ENCODE data around the gene PARP2. TPM values are rescaled to one million over a fixed set of nuclear protein-coding genes. Genes with fewer than 3 reads are reported as not detected.

Gene PARP2
- 10 to 100 TPM; 10.7 to 23.1 TPM for total RNA-seq

GRCh38 chr14:20343092-20343861 lies at the start of gene PARP2:
Gene PARP2, plus strand, starts transcription at chr14:20343635. Its CDS starts 7 bp downstream, at chr14:20343642.
- H3K9me3 ChIP-seq = no peaks in the 10 kb centered on the region
- TF ChIP-seq, protein P1, sequence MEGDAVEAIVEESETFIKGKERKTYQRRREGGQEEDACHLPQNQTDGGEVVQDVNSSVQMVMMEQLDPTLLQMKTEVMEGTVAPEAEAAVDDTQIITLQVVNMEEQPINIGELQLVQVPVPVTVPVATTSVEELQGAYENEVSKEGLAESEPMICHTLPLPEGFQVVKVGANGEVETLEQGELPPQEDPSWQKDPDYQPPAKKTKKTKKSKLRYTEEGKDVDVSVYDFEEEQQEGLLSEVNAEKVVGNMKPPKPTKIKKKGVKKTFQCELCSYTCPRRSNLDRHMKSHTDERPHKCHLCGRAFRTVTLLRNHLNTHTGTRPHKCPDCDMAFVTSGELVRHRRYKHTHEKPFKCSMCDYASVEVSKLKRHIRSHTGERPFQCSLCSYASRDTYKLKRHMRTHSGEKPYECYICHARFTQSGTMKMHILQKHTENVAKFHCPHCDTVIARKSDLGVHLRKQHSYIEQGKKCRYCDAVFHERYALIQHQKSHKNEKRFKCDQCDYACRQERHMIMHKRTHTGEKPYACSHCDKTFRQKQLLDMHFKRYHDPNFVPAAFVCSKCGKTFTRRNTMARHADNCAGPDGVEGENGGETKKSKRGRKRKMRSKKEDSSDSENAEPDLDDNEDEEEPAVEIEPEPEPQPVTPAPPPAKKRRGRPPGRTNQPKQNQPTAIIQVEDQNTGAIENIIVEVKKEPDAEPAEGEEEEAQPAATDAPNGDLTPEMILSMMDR (IDR thresholded peaks at IDR 0.05) = peak in 2 of 4 experiments; percentile 18 to 27
- TF ChIP-seq POLR2AphosphoS5 (IDR thresholded peaks at IDR 0.05) = peak; percentile 99
- TF ChIP-seq POLR2A (IDR thresholded peaks at IDR 0.05) = peak; percentile 65
- under 1% methylated on average over 50 of the region's 50 CpGs for whole genome bisulfite sequencing
- peak within 1 kb of the TSS; percentile 89 for H3K27ac ChIP-seq
- no peaks in the 10 kb centered on the region for H3K4me1 ChIP-seq (replicated peaks)
- intact Hi-C loops (cut with DNase I) = loop anchor here (2.0 kb wide), 2 partner anchors 112 to 342 kb away; partner anchors contain the start of genes APEX1, OSGEP and RNASE4
- DNase-seq (ENCODE audit: low spot score) = peak; percentile 95
- H3K4me3 ChIP-seq = peak within 1 kb of the TSS; percentile 56 to 68
- H3K27me3 ChIP-seq (replicated peaks; ENCODE audit: insufficient read depth) = no peaks in the 10 kb centered on the region
- no peaks in the 10 kb centered on the region for H3K36me3 ChIP-seq

DNA sequence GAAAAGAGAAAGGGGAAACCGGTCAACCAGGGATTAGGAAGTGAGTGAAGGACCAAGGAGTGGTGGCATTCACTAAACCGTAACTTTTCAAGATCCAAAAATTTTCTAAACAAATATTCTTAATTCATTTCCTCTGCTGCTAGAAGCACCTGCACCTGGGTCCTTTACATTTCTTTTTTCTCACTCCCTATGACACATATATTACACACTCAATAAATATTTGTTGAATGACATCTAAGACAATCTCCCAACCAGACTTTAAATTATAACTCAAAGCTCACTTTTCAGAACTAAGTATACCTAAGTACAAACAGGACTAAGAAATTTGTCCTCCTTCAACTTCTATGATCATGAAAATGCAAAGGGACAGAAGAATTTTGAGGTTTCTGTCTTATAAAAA lies 48.8 kb upstream of the PARP2 start:
- H3K36me3 ChIP-seq = peaks cover 5 to 11% of the 10 kb centered on the region in 2 donors
- no peaks in the 10 kb centered on the region for H3K9me3 ChIP-seq
- intact Hi-C loops (cut with DNase I) = no loop called here
- H3K27ac ChIP-seq = no peak overlapping the region
- no peak overlapping the region for H3K4me3 ChIP-seq
- DNase-seq (ENCODE audit: low spot score) = no peak
- no peaks in the 10 kb centered on the region for H3K4me1 ChIP-seq (replicated peaks)
- 94% methylated on average over 2 of the region's 2 CpGs for WGBS
- no peak for TF ChIP-seq POLR2A (IDR thresholded peaks at IDR 0.05)
- H3K27me3 ChIP-seq (replicated peaks; ENCODE audit: insufficient read depth) = no peaks in the 10 kb centered on the region

GRCh38 chr14:20295067-20295466 lies 48.4 kb upstream of the PARP2 start:
- H3K36me3 ChIP-seq = peaks cover 5 to 11% of the 10 kb centered on the region in 2 donors
- no peaks in the 10 kb centered on the region for H3K4me1 ChIP-seq (replicated peaks)
- H3K27ac ChIP-seq = no peak overlapping the region
- no peak for TF ChIP-seq POLR2AphosphoS5 (IDR thresholded peaks at IDR 0.05)
- no peak for TF ChIP-seq POLR2A (IDR thresholded peaks at IDR 0.05)
- TF ChIP-seq, protein P1 (IDR thresholded peaks at IDR 0.05) = no peak
- no peaks in the 10 kb centered on the region for H3K9me3 ChIP-seq
- intact Hi-C loops (cut with DNase I) = no loop called here
- WGBS = 87% methylated on average over 4 of the region's 4 CpGs
- no peak for DNase-seq (ENCODE audit: low spot score)
- no peak overlapping the region for H3K4me3 ChIP-seq
- H3K27me3 ChIP-seq (replicated peaks; ENCODE audit: insufficient read depth) = no peaks in the 10 kb centered on the region

GRCh38 chr14:20302042-20302755 lies 41.2 kb upstream of the PARP2 start:
- TF ChIP-seq POLR2A (IDR thresholded peaks at IDR 0.05) (no peak), POLR2AphosphoS5 (IDR thresholded peaks at IDR 0.05) (no peak)
- TF ChIP-seq, protein P1 (IDR thresholded peaks at IDR 0.05) = no peak
- intact Hi-C loops (cut with DNase I) = no loop called here
- no peak overlapping the region for H3K4me3 ChIP-seq
- 87% methylated on average over 1 of the region's 1 CpG for WGBS
- H3K36me3 ChIP-seq = peaks cover 0 to 4% of the 10 kb centered on the region in 2 donors
- H3K27me3 ChIP-seq (replicated peaks; ENCODE audit: insufficient read depth) = no peaks in the 10 kb centered on the region
- no peak for DNase-seq (ENCODE audit: low spot score)
- H3K9me3 ChIP-seq = no peaks in the 10 kb centered on the region
- no peak overlapping the region for H3K27ac ChIP-seq
- peaks cover 2% of the 10 kb centered on the region for H3K4me1 ChIP-seq (replicated peaks)

DNA sequence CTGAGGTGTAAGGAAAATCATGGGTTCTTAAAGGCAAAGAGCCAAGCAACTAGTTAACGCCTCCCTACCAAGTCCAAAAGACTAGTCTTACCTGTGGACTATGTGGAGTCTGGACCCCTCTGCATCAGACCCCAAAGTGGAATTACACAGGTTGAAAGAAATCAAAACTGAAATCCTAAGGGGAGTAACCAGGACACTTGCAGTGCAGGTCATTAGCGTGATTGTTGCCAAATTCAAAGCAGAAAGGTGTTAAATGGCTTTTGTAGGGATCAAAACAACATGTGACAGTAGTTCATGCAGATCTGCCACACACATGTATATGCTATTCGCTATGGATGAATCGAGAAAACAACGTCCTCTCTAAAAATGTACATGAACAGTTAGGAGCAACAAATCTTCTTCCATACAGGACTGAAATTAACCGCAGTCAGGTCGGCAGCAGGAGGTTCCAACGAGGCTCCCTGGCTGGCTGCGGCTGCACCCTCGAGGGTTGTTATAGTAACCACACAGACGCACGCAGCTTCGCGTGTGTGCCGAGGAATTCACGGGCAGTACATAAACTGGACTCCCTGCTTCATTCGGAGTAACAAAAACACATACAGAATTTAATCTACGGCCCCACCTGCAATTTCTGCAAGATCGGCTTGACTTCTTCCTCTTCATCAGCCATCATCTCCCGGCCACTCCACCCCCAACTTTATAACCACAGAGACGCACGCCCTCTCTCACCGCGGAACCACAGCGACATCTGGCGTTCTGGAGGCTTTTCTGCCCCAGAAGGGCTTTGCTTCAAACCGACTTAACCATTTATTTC lies 38.0 kb upstream of the PARP2 start, which contains the start of gene TTC5:
Gene TTC5 (minus strand): TSS at position 687 of the 814 bp plus-strand sequence. CDS start 14 bp downstream, at position 673.
- WGBS = 0% methylated on average over 27 of the region's 27 CpGs
- TF ChIP-seq POLR2AphosphoS5 (IDR thresholded peaks at IDR 0.05) = peak; percentile 78
- TF ChIP-seq, protein P1 (IDR thresholded peaks at IDR 0.05) = peak; percentile 31 to 87 (median 83)
- TF ChIP-seq POLR2A (IDR thresholded peaks at IDR 0.05) = no peak
- peak; percentile 77 for DNase-seq (ENCODE audit: low spot score)
- Histone ChIP-seq H3K27me3 (replicated peaks; ENCODE audit: insufficient read depth) (no peaks in the 10 kb centered on the region), H3K4me1 (replicated peaks) (peaks cover 2% of the 10 kb centered on the region), H3K4me3 (peak within 1 kb of the TSS; percentile 40 to 62), H3K27ac (peak within 1 kb of the TSS; percentile 32 to 54), H3K9me3 (no peaks in the 10 kb centered on the region), H3K36me3 (no peaks in the 10 kb centered on the region)
- intact Hi-C loops (cut with DNase I) = no loop called here

Measured in prostate gland (tissue), 2 donors.